Amygdala (tissue), 56 donors: ENCODE data around the gene STK25.
A peak's percentile ranks its signal among the peaks of the same experiment; 100 is the strongest.
"Not testable (repeated sequence)": the region's sequence is repeated elsewhere in the genome, so short reads cannot be mapped to it uniquely, and the experiment has no call there.

ENCODE experiments used
- DNase-seq, 56 donors: peaks; one replicate each; lab custom pipeline; 2025; lab: John Stamatoyannopoulos, UW

STK25 gene

GRCh38 chr2:241540771-241541561, 32.6 kb upstream of the STK25 start:
- peak in 34 of 56 donors; percentile 5 to 87 (median 53) for DNase-seq

- DNase-seq = no peak
Observed at GRCh38 chr2:241540401-241540770, 32.0 kb upstream of the STK25 start.

DNA sequence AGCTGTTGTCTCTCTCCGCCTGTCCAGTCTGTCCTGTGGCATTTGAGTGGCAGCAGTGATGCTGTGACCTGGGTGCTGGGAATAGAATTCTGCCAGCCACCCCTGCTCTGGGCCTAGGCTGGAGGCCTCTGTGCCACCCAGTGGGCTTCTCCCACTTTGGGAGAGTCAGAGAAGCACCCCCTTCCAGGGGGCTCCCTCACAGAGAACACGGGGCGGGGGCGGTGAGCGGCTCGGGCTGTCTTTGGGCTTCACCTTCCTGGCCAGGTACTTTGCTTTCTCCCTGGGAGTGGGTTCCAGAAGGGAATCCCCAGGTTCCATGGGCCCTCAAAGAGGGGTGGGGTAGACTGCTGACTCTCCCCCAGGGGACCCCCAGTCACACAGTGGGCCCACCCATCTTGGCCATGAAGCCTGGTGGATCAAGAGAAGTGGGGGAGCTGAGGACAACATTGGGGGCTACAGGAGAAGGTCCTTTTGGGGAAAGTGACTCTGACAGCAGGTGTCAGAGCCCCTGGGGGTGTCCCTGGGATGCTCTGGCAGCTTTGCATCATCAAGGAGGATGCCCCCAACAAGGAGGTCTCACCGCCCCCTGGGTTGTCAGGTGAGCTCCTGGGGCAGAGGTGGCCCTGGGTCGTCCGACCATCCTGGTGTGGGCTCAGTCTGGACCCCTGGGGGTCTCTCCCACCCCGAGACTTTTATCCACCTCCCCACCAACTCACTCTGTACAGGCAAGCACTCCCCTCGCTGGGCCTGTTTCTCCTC, 31.4 kb upstream of the STK25 start:
- DNase-seq = no peak

DNA sequence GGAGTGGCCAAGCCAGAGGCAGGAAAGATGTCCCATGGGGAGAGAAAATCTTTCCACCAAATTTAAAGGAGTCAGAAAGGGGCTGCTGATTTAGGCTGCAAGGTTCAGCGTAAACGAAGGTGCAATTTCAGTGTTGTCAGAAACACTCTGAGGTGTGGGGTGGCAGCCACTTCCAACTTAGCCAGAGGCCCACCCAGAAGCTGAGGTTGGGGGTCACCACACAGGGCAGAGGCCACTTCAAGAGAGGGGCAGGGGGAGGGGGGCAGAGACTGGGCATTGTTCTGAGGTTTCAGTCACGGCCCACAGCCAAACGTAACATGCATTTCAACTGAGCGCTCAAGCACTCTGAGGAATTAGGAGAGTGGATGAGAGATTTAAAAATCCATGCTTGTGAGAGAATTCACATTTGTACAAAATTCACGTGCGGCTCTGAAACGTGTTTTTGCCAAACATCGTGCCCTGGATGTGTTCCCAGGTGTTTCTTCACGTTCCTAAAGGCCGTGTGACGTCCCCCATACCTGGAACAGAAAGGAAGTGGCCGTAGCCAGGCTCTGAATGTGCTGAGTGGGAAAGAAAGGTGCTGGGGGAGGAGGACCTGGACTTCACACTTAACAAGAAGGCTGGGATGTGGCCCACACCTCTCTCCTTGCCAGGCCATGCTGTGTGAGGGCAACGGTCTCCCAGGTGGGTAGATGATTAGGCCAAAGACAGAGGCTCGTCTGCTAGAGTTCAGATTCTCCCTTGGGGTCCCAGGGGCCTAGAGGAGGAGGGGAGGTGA, 30.6 kb upstream of the STK25 start:
- no peak for DNase-seq

DNA sequence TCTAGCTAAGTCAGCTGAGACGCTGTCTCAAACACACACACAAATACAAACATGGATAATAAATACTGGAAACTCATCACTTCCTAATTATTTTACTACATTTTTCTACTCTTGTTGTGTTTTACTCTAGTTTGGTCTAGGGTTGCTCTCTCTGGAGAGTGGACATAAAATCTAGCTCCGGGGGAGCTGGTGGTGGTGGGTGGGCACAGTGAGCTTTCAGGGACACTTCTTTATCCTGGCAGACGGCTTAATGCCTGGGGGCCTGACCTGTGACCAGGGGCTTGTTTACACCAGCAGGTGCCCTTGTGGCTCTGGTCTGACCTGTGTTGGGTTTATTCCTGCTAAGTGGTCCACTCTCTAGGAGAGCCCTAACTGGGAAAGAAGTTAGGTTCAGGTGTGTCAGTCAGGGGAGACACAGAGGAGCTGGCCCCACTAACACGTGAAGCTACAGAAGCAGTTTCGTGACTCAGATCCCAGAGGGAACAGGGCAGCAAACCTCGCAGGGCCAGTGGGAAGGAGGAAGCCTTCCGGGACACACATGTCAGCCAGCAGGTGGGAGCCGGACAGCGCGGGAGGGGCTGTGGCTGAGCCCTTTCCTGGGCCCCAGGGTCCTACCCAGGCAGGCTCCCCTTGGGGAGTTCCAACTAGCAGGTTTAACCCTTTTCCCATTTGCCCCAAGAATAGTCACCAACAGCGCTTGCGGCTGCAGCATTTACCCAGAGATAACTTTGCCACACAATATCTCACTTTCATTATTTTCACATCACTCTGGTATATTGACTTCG, 27.7 kb upstream of the STK25 start:
- DNase-seq = no peak

DNA sequence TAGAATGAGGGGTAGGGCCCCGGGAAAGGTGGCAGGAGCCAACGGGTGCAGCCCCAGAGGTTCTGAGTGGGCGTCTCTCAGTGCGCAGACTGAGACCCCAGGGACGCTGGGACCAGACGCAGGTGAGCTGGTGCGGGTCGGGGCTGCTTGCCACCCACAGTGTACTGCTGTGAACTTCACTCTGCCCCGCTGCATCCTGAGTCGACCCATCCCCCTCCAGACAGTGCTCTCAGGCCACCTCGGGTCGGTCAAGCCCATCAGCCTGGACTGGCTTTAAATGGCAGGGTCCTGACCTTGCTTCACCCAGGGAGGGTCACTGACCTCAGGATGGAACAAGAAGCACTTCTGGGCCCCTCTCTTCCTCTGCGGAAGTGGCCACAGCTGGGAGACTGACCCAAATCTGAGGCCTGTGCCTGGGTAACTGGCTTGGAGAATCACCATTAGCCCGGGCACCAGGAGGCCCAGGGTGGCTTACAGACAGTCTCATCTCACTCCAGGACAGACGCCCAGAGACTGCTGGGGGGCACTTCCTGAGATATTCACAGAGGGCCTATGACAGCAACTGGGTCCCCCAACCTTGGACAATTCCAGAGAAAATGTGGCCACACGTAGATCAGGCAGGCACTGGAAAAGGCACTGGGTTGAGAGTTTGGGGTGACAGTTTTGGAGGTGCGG, 26.5 kb upstream of the STK25 start:
- DNase-seq = no peak

- DNase-seq = no peak
Observed at GRCh38 chr2:241534293-241534692, 25.9 kb upstream of the STK25 start.

DNA sequence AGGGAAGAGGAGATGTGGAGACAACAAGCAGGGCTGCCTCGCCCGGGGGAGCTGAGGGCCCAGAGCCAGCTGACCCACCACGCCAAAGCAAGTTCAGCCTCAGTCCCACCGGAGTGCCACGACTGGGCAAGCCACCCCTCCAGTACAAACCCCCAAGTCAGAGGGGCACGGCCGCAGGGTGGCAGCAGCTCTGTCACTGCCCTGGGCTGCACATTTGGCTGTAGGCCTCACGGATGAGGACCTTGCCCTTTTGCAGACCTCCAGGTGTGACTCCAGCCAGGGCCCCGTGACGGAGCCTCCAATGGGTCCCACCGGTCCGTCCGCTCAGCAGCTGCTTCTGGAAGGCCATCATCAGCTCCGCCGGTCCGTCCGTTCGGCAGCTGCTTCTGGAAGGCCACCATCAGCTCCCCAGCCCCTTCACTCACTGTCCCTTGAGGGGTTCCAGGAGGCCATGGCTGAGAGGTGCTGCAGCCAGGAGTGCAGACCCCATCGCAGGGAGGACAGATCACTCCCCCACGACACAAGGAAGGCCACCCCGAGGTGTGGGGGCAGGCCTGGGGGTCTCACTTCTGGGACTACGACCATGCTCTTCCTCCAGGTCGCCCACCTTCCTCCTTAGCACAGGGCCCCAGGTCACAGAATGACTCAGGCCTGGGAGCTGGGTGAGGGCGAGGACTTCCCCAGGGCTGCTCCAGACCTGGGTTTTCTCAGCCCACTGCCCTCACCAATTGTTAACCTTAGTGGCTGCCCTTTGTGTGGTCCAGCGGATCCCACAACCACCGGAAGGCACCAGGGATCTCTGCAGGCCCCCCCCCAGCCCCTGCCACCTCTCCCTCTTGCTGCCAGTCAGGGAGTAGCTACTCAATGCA, 24.6 kb upstream of the STK25 start:
- DNase-seq = no peak

- DNase-seq = no peak
Observed at GRCh38 chr2:241532168-241532567, 23.8 kb upstream of the STK25 start.

- DNase-seq = no peak
Observed at GRCh38 chr2:241531161-241531722, 22.9 kb upstream of the STK25 start.

- DNase-seq = no peak
Observed at GRCh38 chr2:241530571-241530970, 22.2 kb upstream of the STK25 start.

- not testable (repeated sequence) for DNase-seq
Observed at GRCh38 chr2:241525818-241526780, 17.7 kb upstream of the STK25 start.

- DNase-seq = no peak
Observed at GRCh38 chr2:241522477-241522876, 14.1 kb upstream of the STK25 start.

DNA sequence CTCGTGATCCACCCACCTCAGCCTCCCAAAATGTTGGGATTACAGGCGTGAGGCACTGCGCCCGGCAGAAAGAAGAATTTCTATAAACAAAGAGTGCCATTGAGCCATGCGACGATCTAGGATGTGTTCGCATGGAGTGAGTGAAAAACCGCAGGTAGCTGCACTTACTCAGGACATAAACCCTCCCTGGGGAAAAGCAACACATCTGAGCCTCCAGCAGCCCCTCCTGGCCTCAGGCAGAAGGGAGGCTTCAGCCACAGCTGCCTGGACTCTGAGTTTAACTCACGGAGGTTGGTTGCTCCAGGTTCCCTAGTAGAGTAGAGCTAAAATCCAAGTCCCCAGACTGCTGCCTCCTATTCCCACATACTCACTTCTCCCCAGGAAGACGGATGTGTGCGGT, 11.3 kb upstream of the STK25 start:
- DNase-seq = no peak

- no peak for DNase-seq
Observed at GRCh38 chr2:241517297-241517696, 8.9 kb upstream of the STK25 start.

DNA sequence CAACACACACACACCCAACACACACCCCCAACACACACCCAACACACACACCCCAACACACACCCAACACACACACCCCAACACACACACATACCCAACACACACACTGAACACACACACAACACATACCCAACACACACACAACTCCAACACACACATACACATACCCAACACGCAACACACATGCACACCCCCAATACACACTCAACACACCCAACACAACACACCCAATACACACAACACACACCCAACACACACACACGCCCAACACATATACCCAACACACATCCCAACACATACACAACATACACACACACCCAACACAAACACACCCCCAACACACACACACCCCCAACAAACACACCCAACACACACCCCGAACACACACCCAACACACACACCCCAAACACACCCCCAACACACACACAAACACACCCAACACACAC, 8.2 kb upstream of the STK25 start:
- DNase-seq = no peak
